LNCAP (cell line): ENCODE results near the gene PPM1L.
A peak's percentile ranks its signal among the peaks of the same experiment; 100 is the strongest.

ENCODE experiments used
- TF ChIP-seq, protein P1 (sequence below): fragments of 450-650 bp; IDR thresholded peaks from 2 replicates; pipeline ENCODE4 v1.5.1; 2017; ENCODE audit warnings: mild to moderate bottlenecking

Gene PPM1L

DNA sequence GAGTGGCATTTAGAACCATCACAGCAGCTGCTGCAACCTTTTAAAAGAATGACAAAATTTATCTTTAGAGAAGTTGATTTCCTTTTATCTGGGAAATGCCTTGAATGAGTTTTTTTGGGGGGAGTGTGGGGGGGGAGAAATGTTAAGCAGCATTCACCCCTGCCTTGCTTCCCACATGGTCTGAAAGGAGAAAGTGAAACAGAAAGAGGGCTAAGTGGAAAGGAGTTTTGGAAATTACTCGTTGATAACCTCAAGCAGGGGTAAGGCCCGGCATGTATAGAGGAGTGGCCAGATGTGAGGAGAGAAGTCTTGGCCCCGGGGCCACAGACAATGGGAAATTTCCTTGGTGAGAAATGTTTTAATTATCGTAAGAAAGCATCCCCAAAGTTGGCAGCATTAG lies 325.6 kb downstream of the PPM1L start:
- TF ChIP-seq, protein P1, sequence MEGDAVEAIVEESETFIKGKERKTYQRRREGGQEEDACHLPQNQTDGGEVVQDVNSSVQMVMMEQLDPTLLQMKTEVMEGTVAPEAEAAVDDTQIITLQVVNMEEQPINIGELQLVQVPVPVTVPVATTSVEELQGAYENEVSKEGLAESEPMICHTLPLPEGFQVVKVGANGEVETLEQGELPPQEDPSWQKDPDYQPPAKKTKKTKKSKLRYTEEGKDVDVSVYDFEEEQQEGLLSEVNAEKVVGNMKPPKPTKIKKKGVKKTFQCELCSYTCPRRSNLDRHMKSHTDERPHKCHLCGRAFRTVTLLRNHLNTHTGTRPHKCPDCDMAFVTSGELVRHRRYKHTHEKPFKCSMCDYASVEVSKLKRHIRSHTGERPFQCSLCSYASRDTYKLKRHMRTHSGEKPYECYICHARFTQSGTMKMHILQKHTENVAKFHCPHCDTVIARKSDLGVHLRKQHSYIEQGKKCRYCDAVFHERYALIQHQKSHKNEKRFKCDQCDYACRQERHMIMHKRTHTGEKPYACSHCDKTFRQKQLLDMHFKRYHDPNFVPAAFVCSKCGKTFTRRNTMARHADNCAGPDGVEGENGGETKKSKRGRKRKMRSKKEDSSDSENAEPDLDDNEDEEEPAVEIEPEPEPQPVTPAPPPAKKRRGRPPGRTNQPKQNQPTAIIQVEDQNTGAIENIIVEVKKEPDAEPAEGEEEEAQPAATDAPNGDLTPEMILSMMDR = no peak

DNA sequence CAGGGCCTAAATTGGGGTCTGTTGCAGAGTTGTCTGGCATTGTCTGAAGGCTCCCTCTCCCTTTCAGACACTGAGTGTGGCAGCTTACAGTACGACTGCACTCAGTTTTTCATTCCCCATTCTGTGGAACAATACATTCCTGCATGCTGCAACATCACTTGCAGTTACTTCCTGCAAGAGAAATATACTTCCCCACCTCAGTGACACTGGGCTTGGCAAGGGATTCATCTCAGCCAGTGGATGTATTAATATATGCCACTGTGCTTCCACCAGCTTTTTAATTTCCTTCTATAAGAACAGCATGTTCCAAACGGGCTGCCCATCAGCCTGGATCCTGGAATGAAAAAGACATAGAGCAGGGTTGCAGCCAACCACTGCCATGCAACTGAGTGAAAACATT lies 326.0 kb downstream of the PPM1L start:
- TF ChIP-seq, protein P1 = no peak

DNA sequence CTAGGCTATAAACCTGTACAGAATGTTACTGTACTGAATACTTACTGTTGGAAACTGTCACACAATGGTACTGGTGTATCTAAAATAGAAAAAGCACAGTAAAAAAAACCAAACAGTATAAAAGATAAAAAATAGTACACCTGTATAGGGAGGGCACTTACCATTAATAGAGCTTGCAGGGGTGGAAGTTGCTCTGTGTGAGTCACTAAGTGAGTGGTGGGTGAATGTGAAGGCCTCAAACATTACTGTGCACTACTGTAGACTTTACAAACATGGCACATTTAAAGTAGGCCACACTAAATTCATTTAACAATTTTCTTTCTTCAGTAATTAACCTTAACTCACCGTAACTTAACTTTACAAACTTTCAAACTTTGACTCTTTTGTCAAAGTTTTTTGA lies 327.1 kb downstream of the PPM1L start:
- TF ChIP-seq, protein P1 = no peak

DNA sequence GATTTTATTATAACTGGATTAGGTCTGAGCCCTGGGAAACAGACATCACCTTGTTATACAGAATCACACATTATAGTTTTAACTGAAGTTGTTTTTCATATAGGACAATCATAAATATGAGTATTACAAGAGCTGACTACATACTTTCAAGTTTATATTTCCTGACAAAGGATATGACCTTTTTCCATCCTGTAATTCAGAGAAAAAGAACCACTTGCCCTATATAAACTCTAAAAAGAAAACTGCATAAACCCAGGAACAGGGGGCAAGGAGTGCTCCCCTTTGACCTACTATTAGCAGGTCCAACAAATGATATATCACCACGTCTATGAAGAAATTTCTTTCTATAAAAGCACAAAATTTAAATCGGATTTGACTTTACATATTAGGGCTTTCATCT lies 328.2 kb downstream of the PPM1L start:
- TF ChIP-seq, protein P1 = no peak

DNA sequence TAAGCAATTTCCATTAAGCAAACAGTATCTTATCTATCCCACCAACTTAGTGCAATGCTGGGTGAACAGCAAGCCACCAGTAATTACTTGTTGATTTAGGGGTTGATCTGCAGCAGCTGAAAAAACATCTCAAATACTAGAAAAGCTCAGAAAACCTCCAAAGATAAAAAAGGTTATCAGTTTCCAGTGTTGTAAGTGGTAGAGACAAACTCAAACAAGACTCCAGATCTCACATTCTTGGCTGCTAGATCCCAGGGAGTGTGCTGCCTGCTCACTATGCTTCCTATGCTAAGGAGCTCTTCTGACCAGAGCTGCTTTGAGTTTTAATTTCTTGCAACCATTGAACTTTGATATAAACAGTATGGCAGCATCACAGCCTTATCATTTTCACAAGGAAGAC lies 337.9 kb downstream of the PPM1L start:
- TF ChIP-seq, protein P1 = no peak

DNA sequence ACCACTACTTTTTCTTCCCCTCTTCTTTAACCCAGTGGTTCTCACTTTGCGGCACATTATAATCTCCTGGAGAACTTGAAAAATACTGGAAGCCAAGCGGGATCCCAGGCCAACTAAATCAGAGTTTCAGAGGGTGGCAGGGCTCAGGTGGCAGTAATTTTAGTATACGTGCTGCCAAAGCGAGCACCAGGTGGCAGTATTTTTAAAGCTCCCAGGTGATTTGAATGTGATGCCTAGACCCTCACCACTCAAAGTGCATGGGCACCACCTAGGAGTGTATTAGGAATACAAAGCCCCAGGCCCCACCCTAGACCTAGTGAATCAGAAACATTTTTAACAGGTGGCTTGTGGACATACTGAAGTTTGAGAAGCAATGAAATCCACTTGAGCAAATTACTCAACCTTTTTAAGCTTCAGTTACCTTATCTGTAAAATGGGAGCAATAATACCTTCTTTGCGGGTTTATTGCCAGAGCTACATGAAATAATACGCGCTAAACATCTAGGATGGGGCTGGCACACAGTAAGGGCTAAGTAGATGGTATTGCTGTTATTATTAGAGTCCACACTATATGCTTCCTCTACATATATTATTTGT lies 340.8 kb downstream of the PPM1L start:
- TF ChIP-seq, protein P1 = peak; percentile 66

DNA sequence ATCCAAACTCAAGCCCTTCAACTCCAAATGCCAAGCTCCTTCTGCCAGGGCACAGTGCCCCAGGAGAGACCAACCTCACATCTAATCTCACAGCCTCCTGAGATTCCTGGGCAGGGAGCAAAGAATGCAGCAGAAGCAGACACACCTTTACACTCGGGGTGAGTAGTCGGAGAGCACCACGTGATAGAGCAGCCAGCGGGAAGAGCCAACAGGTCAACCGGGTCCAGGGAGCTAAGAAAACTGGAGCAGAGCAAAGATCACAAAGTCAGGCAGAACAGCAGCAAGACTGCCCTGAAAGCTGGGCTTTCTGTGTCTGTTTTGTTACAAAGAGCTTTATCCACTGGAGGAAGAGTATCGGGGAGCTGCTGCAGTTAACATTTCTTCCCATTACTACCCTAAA lies 345.0 kb downstream of the PPM1L start:
- TF ChIP-seq, protein P1 = no peak

DNA sequence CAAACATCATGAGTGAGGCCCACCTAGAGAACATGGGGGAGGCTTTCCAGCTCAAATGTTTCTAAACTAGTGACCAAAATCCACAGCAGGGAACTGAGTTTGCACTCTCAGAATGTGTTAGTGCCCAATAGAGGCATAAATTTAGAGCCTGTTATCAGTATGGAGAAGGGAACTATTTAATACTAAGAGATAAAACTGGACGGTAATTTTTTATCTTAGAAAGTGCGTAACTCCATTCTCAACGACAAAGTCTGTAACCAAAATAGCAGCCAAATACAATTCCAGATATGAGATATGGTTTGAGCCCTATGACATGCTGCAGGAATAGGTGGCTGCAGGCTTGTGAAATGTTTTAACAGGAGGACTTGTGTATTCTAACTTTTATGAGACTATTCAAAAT lies 345.6 kb downstream of the PPM1L start:
- TF ChIP-seq, protein P1 = no peak
